H1 (cell line): Measurements from ENCODE around the gene AGBL1. TPM values are rescaled to one million over a fixed set of nuclear protein-coding genes. Genes with fewer than 3 reads are reported as not detected.

Source experiments
- CTCF ChIA-PET: fragments of 300-600 bp; sonication (Branson Sonifier 250); formaldehyde crosslinking; loops from one replicate; lab custom pipeline; 2021; ENCODE audit not compliant: partially characterized antibody; lab: Charles Lee
- POLR2A ChIA-PET: fragments of 300-600 bp; sonication (Branson Sonifier 250); formaldehyde crosslinking; loops from one replicate; lab custom pipeline; 2021; ENCODE audit warnings: inconsistent platforms; ENCODE audit not compliant: partially characterized antibody; lab: Charles Lee
- DNase-seq, 2 experiments: peaks; one replicate each; pipeline versions ENCODE4 v3.0.0 to v3.0.0-alpha.2; 2010 to 2022; ENCODE audit warnings: low spot score in 2 of 2, low read depth in 1 of 2, mixed read lengths in 1 of 2
- FAIRE-seq: peaks from 2 replicates; lab custom pipeline; 2011; peaks lifted over from hg19 to GRCh38; lab: Jason Lieb, UNC
- H2AFZ ChIP-seq: 2 replicates; pipeline ENCODE4 v1.8.1; 2012; ENCODE audit warnings: low read length, inconsistent platforms
- H2AK5ac ChIP-seq: 2 replicates; pipeline ENCODE4 v1.6.1; 2013; ENCODE audit warnings: low read depth, low read length
- H2BK120ac ChIP-seq: replicated peaks from 2 replicates; pipeline ENCODE3; 2013; ENCODE audit warnings: low read depth, low read length, inconsistent platforms
- H2BK12ac ChIP-seq: 2 replicates; pipeline ENCODE4 v1.6.1; 2013; ENCODE audit warnings: low read depth, low read length
- H2BK15ac ChIP-seq: 2 replicates; pipeline ENCODE4 v1.6.1; 2013; ENCODE audit warnings: low read length
- H2BK20ac ChIP-seq: 2 replicates; pipeline ENCODE4 v1.6.1; 2013; ENCODE audit warnings: low read length
- H2BK5ac ChIP-seq: 2 replicates; pipeline ENCODE4 v1.6.1; 2013; ENCODE audit warnings: low read depth, low read length
- H3K14ac ChIP-seq: 2 replicates; pipeline ENCODE4 v1.6.1; 2013; ENCODE audit warnings: inconsistent platforms; ENCODE audit not compliant: insufficient read length
- H3K18ac ChIP-seq: 2 replicates; pipeline ENCODE4 v1.6.1; 2013; ENCODE audit warnings: low read length; ENCODE audit errors: extremely low read depth
- H3K23ac ChIP-seq: 2 replicates; pipeline ENCODE4 v1.6.1; 2013; ENCODE audit warnings: inconsistent platforms; ENCODE audit not compliant: insufficient read length
- H3K23me2 ChIP-seq: 2 replicates; pipeline ENCODE4 v1.6.1; 2013; ENCODE audit warnings: low read depth, low read length
- H3K27ac ChIP-seq: 2 replicates; pipeline ENCODE4 v1.6.1; 2011; ENCODE audit warnings: low read depth, low read length, inconsistent platforms
- H3K27me3 ChIP-seq, 4 experiments: replicated peaks in 1 of 4; 1 replicate in 1 of 4; 2 replicates in 3 of 4; pipeline versions ENCODE4 v1.6.1 to v1.8.1; 2011 to 2013; ENCODE audit warnings: low read length in 3 of 4, mild to moderate bottlenecking in 3 of 4, inconsistent platforms in 2 of 4, mixed read lengths in 2 of 4, moderate library complexity in 1 of 4; ENCODE audit not compliant: control insufficient read depth in 3 of 4, insufficient read depth in 3 of 4; ENCODE audit errors: extremely low read depth in 1 of 4
- H3K36me3 ChIP-seq, 4 experiments: 2 replicates each; pipeline versions ENCODE4 v1.6.1 to v1.8.1; 2011 to 2013; ENCODE audit warnings: mild to moderate bottlenecking in 4 of 4, low read length in 3 of 4, moderate library complexity in 2 of 4, control low read depth in 1 of 4, inconsistent platforms in 1 of 4; ENCODE audit not compliant: insufficient read depth in 4 of 4, control insufficient read depth in 2 of 4
- H3K4ac ChIP-seq: replicated peaks from 2 replicates; pipeline ENCODE3; 2013; ENCODE audit warnings: low read length, low read depth, mixed read lengths, inconsistent platforms; ENCODE audit not compliant: insufficient read length
- H3K4me1 ChIP-seq, 4 experiments: replicated peaks in 1 of 4; 1 replicate in 1 of 4; 2 replicates in 3 of 4; pipeline versions ENCODE4 v1.6.1 to v1.8.1; 2011 to 2013; ENCODE audit warnings: low read length in 3 of 4, inconsistent platforms in 2 of 4, mixed read lengths in 1 of 4; ENCODE audit not compliant: insufficient read depth in 4 of 4, control insufficient read depth in 3 of 4
- H3K4me2 ChIP-seq, 2 experiments: 2 replicates each; pipeline versions ENCODE4 v1.6.1 to v1.8.1; 2011 to 2013; ENCODE audit warnings: low read depth in 2 of 2, low read length in 2 of 2, control low read depth in 1 of 2, inconsistent platforms in 1 of 2, mild to moderate bottlenecking in 1 of 2; ENCODE audit not compliant: insufficient read depth in 1 of 2
- H3K4me3 ChIP-seq, 4 experiments: fragments of 200-600, 300-600 bp in 1 of 4; sonication (generic), shearing (Covaris generic), sonication (Bioruptor Twin) in 1 of 4; 2 replicates each; pipeline versions ENCODE4 v1.5.1 to v1.8.1; 2011 to 2016; ENCODE audit warnings: low read length in 4 of 4, low read depth in 3 of 4, control low read depth in 2 of 4, inconsistent platforms in 2 of 4, mild to moderate bottlenecking in 2 of 4, mixed read lengths in 1 of 4, moderate library complexity in 1 of 4; ENCODE audit not compliant: insufficient read depth in 2 of 4; ENCODE audit errors: extremely low read depth in 1 of 4
- H3K56ac ChIP-seq: replicated peaks from 2 replicates; pipeline ENCODE3; 2013; ENCODE audit warnings: low read depth, mild to moderate bottlenecking, mixed read lengths, low read length, inconsistent platforms; ENCODE audit not compliant: insufficient read length
- H3K79me1 ChIP-seq: 2 replicates; pipeline ENCODE4 v1.6.1; 2013; ENCODE audit warnings: low read depth, low read length, control low read depth
- H3K79me2 ChIP-seq, 2 experiments: 2 replicates each; pipeline versions ENCODE4 v1.6.1 to v1.8.1; 2012 to 2013; ENCODE audit warnings: low read length in 2 of 2, mild to moderate bottlenecking in 2 of 2, inconsistent platforms in 1 of 2; ENCODE audit not compliant: insufficient read depth in 2 of 2, control insufficient read depth in 1 of 2
- H3K9ac ChIP-seq, 4 experiments: replicated peaks in 1 of 4; 1 replicate in 1 of 4; 2 replicates in 3 of 4; pipeline versions ENCODE4 v1.6.1 to v1.8.1; 2011 to 2013; ENCODE audit warnings: low read depth in 3 of 4, low read length in 3 of 4, control low read depth in 2 of 4, mild to moderate bottlenecking in 2 of 4, moderate library complexity in 2 of 4, inconsistent platforms in 1 of 4; ENCODE audit errors: extremely low read depth in 1 of 4
- H3K9me3 ChIP-seq, 2 experiments: 2 replicates each; pipeline versions ENCODE4 v1.6.1 to v1.8.1; 2012 to 2013; ENCODE audit warnings: mild to moderate bottlenecking in 2 of 2, moderate library complexity in 2 of 2, control low read depth in 1 of 2, inconsistent platforms in 1 of 2, low read depth in 1 of 2, low read length in 1 of 2, mixed read lengths in 1 of 2; ENCODE audit not compliant: insufficient read depth in 2 of 2
- H4K20me1 ChIP-seq, 2 experiments: replicated peaks in 1 of 2; 2 replicates each; pipeline versions ENCODE3 to v1.8.1; 2011 to 2013; ENCODE audit warnings: inconsistent platforms in 2 of 2, low read length in 2 of 2, mild to moderate bottlenecking in 1 of 2; ENCODE audit not compliant: insufficient read depth in 2 of 2, control insufficient read depth in 1 of 2
- H4K5ac ChIP-seq: 2 replicates; pipeline ENCODE4 v1.6.1; 2013; ENCODE audit warnings: low read length, low read depth, mixed read lengths, inconsistent platforms; ENCODE audit not compliant: insufficient read length
- H4K8ac ChIP-seq: 2 replicates; pipeline ENCODE4 v1.8.0; 2013; ENCODE audit warnings: mild to moderate bottlenecking, moderate library complexity, low read length, inconsistent platforms; ENCODE audit not compliant: insufficient read depth; ENCODE audit errors: extremely low read depth
- H4K91ac ChIP-seq: replicated peaks from 2 replicates; pipeline ENCODE3; 2013; ENCODE audit warnings: low read length, mixed read lengths, inconsistent platforms; ENCODE audit not compliant: insufficient read length
- CTCF ChIP-seq, 3 experiments: IDR thresholded peaks; 1 replicate in 2 of 3; 2 replicates in 1 of 3; pipeline versions ENCODE4 v1.5.1 to v1.6.1; 2011; ENCODE audit warnings: low read length in 3 of 3, mild to moderate bottlenecking in 3 of 3, inconsistent platforms in 2 of 3, low read depth in 1 of 3, moderate library complexity in 1 of 3; ENCODE audit not compliant: insufficient read depth in 1 of 3; ENCODE audit errors: control extremely low read depth in 1 of 3
- EZH2 ChIP-seq: fragments of 200-600 bp; sonication (generic); IDR thresholded peaks from 2 replicates; pipeline ENCODE4 v1.7.1; 2012; ENCODE audit warnings: low read depth, mild to moderate bottlenecking, moderate library complexity, low read length, inconsistent platforms; ENCODE audit not compliant: severe bottlenecking
- KDM4A ChIP-seq: IDR thresholded peaks from one replicate; pipeline ENCODE4 v1.7.1; 2012; ENCODE audit warnings: low read depth, mild to moderate bottlenecking, moderate library complexity, low read length, inconsistent platforms; ENCODE audit not compliant: severe bottlenecking
- MAFK ChIP-seq: IDR thresholded peaks from 2 replicates; pipeline ENCODE4 v1.6.1; 2012; ENCODE audit warnings: low read depth, mild to moderate bottlenecking, improper control_type of control experiment, low read length
- MAX ChIP-seq: IDR thresholded peaks from 2 replicates; pipeline ENCODE4 v1.6.1; 2012; ENCODE audit warnings: inconsistent platforms
- YY1 ChIP-seq: IDR thresholded peaks from 2 replicates; pipeline ENCODE4 v1.6.1; 2011; ENCODE audit warnings: low read depth, mild to moderate bottlenecking, low read length
- WGBS, 2 experiments: shearing (Covaris generic) in 1 of 2; methylation state at CpG; one replicate each; pipeline versions ENCODE4 v1.1.6 to v1.1.7; 2013 to 2015; ENCODE audit warnings: low lambda C conversion rate in 2 of 2, mixed read lengths in 2 of 2, inconsistent platforms in 1 of 2, low coverage in 1 of 2, missing lambda C conversion rate in 1 of 2; ENCODE audit not compliant: insufficient replicate concordance in 2 of 2, insufficient coverage in 1 of 2, insufficient read length in 1 of 2; ENCODE audit errors: extremely low coverage in 1 of 2, missing lambda C conversion rate in 1 of 2; 5-methylcytosine and 5-hydroxymethylcytosine counted together
- polyA plus RNA-seq, 7 experiments: library from polyadenylated mRNA; depleted of rRNA in 3 of 7; stranded (reverse) in 5 of 7; unstranded in 2 of 7; fragments of >200 nt in 5 of 7; fragments of 200-250 nt in 2 of 7; gene quantifications; 1 replicate in 5 of 7; 2 replicates in 1 of 7; 4 replicates in 1 of 7; pipeline versions ENCODE4 v1.2.1 to v1.2.3, GENCODE V29; 2011 to 2013; ENCODE audit warnings: missing spikeins in 2 of 7, mixed read lengths in 2 of 7
- total RNA-seq: library from RNA; stranded (reverse); fragmentation: NEBNext Ultra II Directional; extraction: Animal tissue kit (Norgen Biotek cat#: 25700); gene quantifications from 2 replicates; pipeline ENCODE4 v1.2.1, GENCODE V29; 2021

AGBL1 gene
- total and polyA plus RNA-seq, 2 of the 8 experiments (the other 6 are each of a cell fraction or from before 2014, with no cell fraction given): not detected

DNA sequence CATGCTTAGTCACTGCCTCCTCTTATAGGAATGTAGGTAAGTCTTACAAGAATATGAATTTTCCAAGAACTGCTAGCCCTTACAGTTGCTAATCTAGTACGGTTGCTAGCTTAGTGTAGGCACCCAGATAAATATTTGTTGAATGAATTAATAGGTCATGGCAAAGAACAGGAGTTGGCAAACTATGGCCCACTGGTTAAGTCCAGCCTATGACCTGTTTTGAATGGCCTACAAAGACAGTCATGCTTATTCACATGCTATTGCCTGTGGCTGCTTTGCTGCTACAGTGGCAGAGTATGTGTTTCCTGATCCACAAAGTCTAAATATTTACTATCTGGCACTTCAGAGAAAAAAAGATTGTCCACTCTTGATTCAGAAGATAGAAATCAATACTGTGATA lies 631.8 kb downstream of the AGBL1 start:
- Histone ChIP-seq H3K27me3 (no peaks in the 10 kb centered on the region), H3K79me1 (no peaks in the 10 kb centered on the region), H2BK15ac (no peak overlapping the region), H2BK12ac (no peak overlapping the region), H2BK120ac (no peak overlapping the region), H4K20me1 (no peaks in the 10 kb centered on the region), H4K91ac (no peak overlapping the region), H3K4me2 (no peak overlapping the region), H3K14ac (no peak overlapping the region), H3K27ac (no peak overlapping the region), H3K56ac (no peak overlapping the region), H4K8ac (no peak overlapping the region), H3K4ac (no peak overlapping the region), H2AK5ac (no peak overlapping the region), H3K23ac (no peak overlapping the region), H4K5ac (no peak overlapping the region), H3K4me1 (no peaks in the 10 kb centered on the region), H2AFZ (no peak overlapping the region), H3K79me2 (no peaks in the 10 kb centered on the region), H2BK5ac (no peak overlapping the region), H3K18ac (no peak overlapping the region), H3K36me3 (no peaks in the 10 kb centered on the region), H3K23me2 (no peaks in the 10 kb centered on the region), H3K4me3 (no peak overlapping the region), H3K9ac (no peak overlapping the region), H2BK20ac (no peak overlapping the region), H3K9me3 (no peaks in the 10 kb centered on the region)
- ChIA-PET CTCF (interaction anchor here (0.7 to 1.8 kb wide), 4 partner anchors 14 to 479 kb away, joined by 3 to 7 read pairs (median 4); no protein-coding TSS in a partner anchor), POLR2A (no interaction called here)
- 100% methylated on average over 1 of the region's 1 CpG; no CpG with 5 or more reads in 1 of the 2 experiments for WGBS, 2 experiments
- FAIRE-seq (no peak), DNase-seq (no peak)
- no peak for TF ChIP-seq KDM4A
- TF ChIP-seq CTCF (IDR thresholded peaks at IDR 0.05; ENCODE audit: control extremely low read depth in 1 of 3, insufficient read depth in 1 of 3, low read depth in 1 of 3, low read length in 3 of 3): no peak
- no peak for TF ChIP-seq EZH2
- TF ChIP-seq MAFK: no peak
- no peak for TF ChIP-seq MAX
- TF ChIP-seq YY1: no peak
